OCI-LY1 (cell line): Measurements from ENCODE around the gene SMYD3.

Source experiments
- H2AFZ ChIP-seq: fragments of 200-600 bp; sonication (generic), shearing (Covaris generic); 2 replicates; pipeline ENCODE4 v1.6.0; 2014; ENCODE audit warnings: antibody characterized with exemption, mild to moderate bottlenecking, low read length
- H3F3A ChIP-seq: fragments of 200-600 bp; sonication (generic), shearing (Covaris generic); 2 replicates; pipeline ENCODE4 v1.6.0; 2014; ENCODE audit warnings: mild to moderate bottlenecking, antibody characterized with exemption, low read length, moderate library complexity; ENCODE audit not compliant: insufficient read depth
- H3K27ac ChIP-seq: fragments of 200-600 bp; sonication (generic); 2 replicates; pipeline ENCODE4 v1.5.1; 2014; ENCODE audit warnings: low read length, mixed run types, mild to moderate bottlenecking, low read depth; ENCODE audit not compliant: poor library complexity, severe bottlenecking
- H3K27me3 ChIP-seq: fragments of 200-600 bp; sonication (generic); 2 replicates; pipeline ENCODE4 v1.6.0; 2014; ENCODE audit warnings: antibody characterized with exemption, mild to moderate bottlenecking, low read length, moderate library complexity; ENCODE audit not compliant: insufficient read depth
- H3K36me3 ChIP-seq: fragments of 200-600 bp; sonication (generic); 2 replicates; pipeline ENCODE4 v1.6.1; 2014; ENCODE audit warnings: mild to moderate bottlenecking, antibody characterized with exemption, low read length, moderate library complexity, mixed read lengths; ENCODE audit not compliant: insufficient read depth
- H3K4me1 ChIP-seq: fragments of 200-600 bp; sonication (generic); 2 replicates; pipeline ENCODE4 v1.5.1; 2014; ENCODE audit warnings: mild to moderate bottlenecking, low read length, moderate library complexity; ENCODE audit not compliant: insufficient read depth, severe bottlenecking
- H3K4me2 ChIP-seq: fragments of 200-600 bp; sonication (generic), shearing (Covaris generic); 2 replicates; pipeline ENCODE4 v1.6.1; 2014; ENCODE audit warnings: low read length
- H3K4me3 ChIP-seq: fragments of 200-600 bp; sonication (generic); 2 replicates; pipeline ENCODE4 v1.5.1; 2014; ENCODE audit warnings: low read length, low read depth, mild to moderate bottlenecking, mixed read lengths; ENCODE audit not compliant: poor library complexity, severe bottlenecking
- H3K79me2 ChIP-seq: fragments of 200-600 bp; shearing (Covaris generic); 2 replicates; pipeline ENCODE4 v1.6.1; 2016; ENCODE audit warnings: mixed run types, low read length, mixed read lengths; ENCODE audit not compliant: insufficient read depth
- H3K9ac ChIP-seq: fragments of 200-600 bp; sonication (generic), shearing (Covaris generic); 2 replicates; pipeline ENCODE4 v1.6.1; 2014; ENCODE audit warnings: mild to moderate bottlenecking, low read length, mixed read lengths
- H3K9me2 ChIP-seq: fragments of 200-600 bp; sonication (generic), shearing (Covaris generic); 2 replicates; pipeline ENCODE4 v1.6.1; 2014; ENCODE audit warnings: low read depth, mild to moderate bottlenecking, low read length, mixed read lengths
- H3K9me3 ChIP-seq: fragments of 200-600 bp; shearing (Covaris generic); 2 replicates; pipeline ENCODE4 v1.6.1; 2014; ENCODE audit warnings: low read length, mixed read lengths
- H4K20me1 ChIP-seq: fragments of 200-600 bp; sonication (generic), shearing (Covaris generic); 2 replicates; pipeline ENCODE4 v1.6.0; 2016; ENCODE audit warnings: mild to moderate bottlenecking, low read length; ENCODE audit not compliant: insufficient read depth
- CTCF ChIP-seq: fragments of 200-600 bp; sonication (generic), shearing (Covaris generic); IDR thresholded peaks from 2 replicates; pipeline ENCODE4 v1.5.1; 2017; ENCODE audit warnings: mild to moderate bottlenecking, antibody characterized with exemption, low read length, moderate library complexity, mixed read lengths
- EZH2 ChIP-seq: fragments of 200-600 bp; sonication (generic), shearing (Covaris generic); IDR thresholded peaks from 2 replicates; pipeline ENCODE4 v1.8.0; 2017; ENCODE audit warnings: borderline replicate concordance, mixed run types, mild to moderate bottlenecking, antibody characterized with exemption, low read length, moderate library complexity, mixed read lengths

SMYD3 gene

GRCh38 chr1:245750261-245750660 is 756.8 kb downstream of the SMYD3 start:
- no peaks in the 10 kb centered on the region for H3K27me3 ChIP-seq
- H3K27ac ChIP-seq, result no peak overlapping the region
- H3K4me2 ChIP-seq, result no peak overlapping the region

GRCh38 chr1:245749053-245749452 is 758.0 kb downstream of the SMYD3 start:
- Histone ChIP-seq H3F3A (no peaks in the 10 kb centered on the region), H3K4me1 (peaks cover 11% of the 10 kb centered on the region), H3K4me2 (no peak overlapping the region), H3K9me3 (no peaks in the 10 kb centered on the region), H3K9ac (no peak overlapping the region), H3K79me2 (no peaks in the 10 kb centered on the region), H4K20me1 (no peaks in the 10 kb centered on the region), H3K4me3 (no peak overlapping the region), H3K27me3 (no peaks in the 10 kb centered on the region), H3K27ac (no peak overlapping the region), H3K9me2 (no peaks in the 10 kb centered on the region), H3K36me3 (no peaks in the 10 kb centered on the region; the same call in 1 of the 2 replicates), H2AFZ (no peak overlapping the region)
- no peak for TF ChIP-seq EZH2
- no peak for TF ChIP-seq CTCF

More at GRCh38 chr1:245750261-245750660, 756.8 kb downstream of the SMYD3 start:
- H3K9me2 ChIP-seq, result no peaks in the 10 kb centered on the region
- TF ChIP-seq EZH2, result no peak
- TF ChIP-seq CTCF, result no peak
- no peaks in the 10 kb centered on the region for H4K20me1 ChIP-seq
- H3K9me3 ChIP-seq, result no peaks in the 10 kb centered on the region
- H3K4me3 ChIP-seq, result no peak overlapping the region
- H2AFZ ChIP-seq, result no peak overlapping the region
- no peak overlapping the region for H3K9ac ChIP-seq
- no peaks in the 10 kb centered on the region for H3F3A ChIP-seq
- H3K79me2 ChIP-seq, result no peaks in the 10 kb centered on the region
- H3K4me1 ChIP-seq, result peaks cover 22% of the 10 kb centered on the region
- H3K36me3 ChIP-seq, result no peaks in the 10 kb centered on the region; the same call in 1 of the 2 replicates

- Histone ChIP-seq H3K27me3 (no peaks in the 10 kb centered on the region), H3K9me2 (no peaks in the 10 kb centered on the region), H3K27ac (no peak overlapping the region), H2AFZ (no peak overlapping the region), H3F3A (no peaks in the 10 kb centered on the region), H3K36me3 (no peaks in the 10 kb centered on the region; the same call in 1 of the 2 replicates), H3K9ac (no peak overlapping the region), H3K4me3 (no peak overlapping the region), H3K4me2 (no peak overlapping the region), H3K4me1 (peaks cover 7% of the 10 kb centered on the region), H4K20me1 (no peaks in the 10 kb centered on the region), H3K79me2 (no peaks in the 10 kb centered on the region), H3K9me3 (no peaks in the 10 kb centered on the region)
- TF ChIP-seq EZH2 (no peak), CTCF (no peak)
Measured at GRCh38 chr1:245748646-245749045, 758.4 kb downstream of the SMYD3 start.
